GM12878 (cell line): ENCODE measurements around the gene ING5. TPM values are rescaled to one million over a fixed set of nuclear protein-coding genes. Genes with fewer than 3 reads are reported as not detected.

Source experiments
- ATAC-seq: fragments of 200-7000 bp; cut with Tn5 transposase; 3 replicates; pipeline ENCODE4 v1.9.1; 2020; ENCODE audit warnings: mild to moderate bottlenecking, moderate library complexity
- BruUV-seq: library from RNA; stranded (reverse); fragments of 400-500 nt; replicated peaks from 2 replicates; lab custom pipeline; 2021; lab: Mats Ljungman, UMichigan
- CTCF ChIA-PET: fragments of 300-600 bp; sonication (Branson Sonifier 250); formaldehyde crosslinking; extraction: SDS; loops from one replicate; lab custom pipeline; 2021; ENCODE audit warnings: inconsistent platforms; lab: Yijun Ruan, JAX
- POLR2A ChIA-PET: fragments of 350-600 bp; formaldehyde crosslinking; extraction: SDS; loops from one replicate; lab custom pipeline; 2021; ENCODE audit warnings: inconsistent platforms; lab: Charles Lee
- RAD21 ChIA-PET: fragments of 300-600 bp; sonication (Branson Sonifier 250); formaldehyde crosslinking; loops from one replicate; lab custom pipeline; 2023; ENCODE audit warnings: antibody characterized with exemption; ENCODE audit not compliant: unreplicated experiment; lab: Charles Lee
- SMC1A ChIA-PET: fragments of 300-600 bp; sonication (Branson Sonifier 250); formaldehyde crosslinking; loops from one replicate; lab custom pipeline; 2023; ENCODE audit not compliant: unreplicated experiment, uncharacterized antibody; lab: Charles Lee
- DNase-seq: peaks from one replicate; pipeline ENCODE4 v3.0.0-alpha.2; 2011; ENCODE audit warnings: low read depth, low spot score
- FAIRE-seq: peaks from 3 replicates; lab custom pipeline; 2011; peaks lifted over from hg19 to GRCh38; lab: Jason Lieb, UNC
- H2AFZ ChIP-seq: 2 replicates; pipeline ENCODE4 v1.6.0; 2011; ENCODE audit warnings: low read depth, low read length, control low read depth; ENCODE audit not compliant: control insufficient read depth
- H3K27ac ChIP-seq: 2 replicates; pipeline ENCODE4 v1.5.1; 2011; ENCODE audit warnings: control low read depth; ENCODE audit not compliant: control insufficient read depth, insufficient read depth
- H3K27me3 ChIP-seq, 2 experiments: replicated peaks in 1 of 2; 2 replicates each; pipeline versions ENCODE4 v1.6.0 to v1.6.1; 2011; ENCODE audit warnings: low read length in 1 of 2; ENCODE audit not compliant: control insufficient read depth in 2 of 2, insufficient read depth in 2 of 2
- H3K36me3 ChIP-seq, 2 experiments: 2 replicates each; pipeline ENCODE4 v1.5.1; 2011; ENCODE audit warnings: low read length in 1 of 2; ENCODE audit not compliant: control insufficient read depth in 2 of 2, insufficient read depth in 2 of 2
- H3K4me1 ChIP-seq: 2 replicates; pipeline ENCODE4 v1.6.1; 2011; ENCODE audit warnings: mild to moderate bottlenecking, low read length, moderate library complexity, mixed read lengths; ENCODE audit not compliant: control insufficient read depth, insufficient read depth
- H3K4me2 ChIP-seq: 2 replicates; pipeline ENCODE4 v1.6.0; 2011; ENCODE audit warnings: control low read depth; ENCODE audit not compliant: control insufficient read depth, insufficient read depth
- H3K4me3 ChIP-seq: fragments of 200-600 bp; sonication (generic); 2 replicates; pipeline ENCODE4 v1.5.1; 2016
- H3K79me2 ChIP-seq: 2 replicates; pipeline ENCODE4 v1.6.0; 2011; ENCODE audit warnings: low read length; ENCODE audit not compliant: control insufficient read depth, insufficient read depth
- H3K9ac ChIP-seq: 2 replicates; pipeline ENCODE4 v1.8.0; 2011; ENCODE audit warnings: low read length, control low read depth, mixed read lengths; ENCODE audit not compliant: control insufficient read depth, insufficient read depth
- H3K9me3 ChIP-seq: replicated peaks from 3 replicates; pipeline ENCODE4 v1.5.1; 2011; ENCODE audit warnings: mild to moderate bottlenecking, low read length; ENCODE audit not compliant: control insufficient read depth, insufficient read depth
- H4K20me1 ChIP-seq: 2 replicates; pipeline ENCODE4 v1.6.0; 2011; ENCODE audit not compliant: control insufficient read depth, insufficient read depth
- FOXK2 ChIP-seq: fragments of 450-650 bp; IDR thresholded peaks from 2 replicates; pipeline ENCODE4 v1.6.1; 2017; ENCODE audit warnings: mild to moderate bottlenecking, moderate library complexity
- GABPA ChIP-seq: IDR thresholded peaks from 2 replicates; pipeline ENCODE4 v1.6.1; 2014; ENCODE audit warnings: antibody characterized with exemption, low read depth, mild to moderate bottlenecking, inconsistent platforms
- KDM1A ChIP-seq: fragments of 200-600 bp; sonication (generic); IDR thresholded peaks from 2 replicates; pipeline ENCODE4 v1.6.1; 2016; ENCODE audit warnings: borderline replicate concordance
- MEF2B ChIP-seq: fragments of 450-650 bp; IDR thresholded peaks from 2 replicates; pipeline ENCODE4 v1.6.1; 2018; ENCODE audit warnings: mild to moderate bottlenecking, moderate library complexity; ENCODE audit not compliant: partially characterized antibody, poor library complexity, severe bottlenecking
- NFYB ChIP-seq: IDR thresholded peaks from 2 replicates; pipeline ENCODE4 v1.6.1; 2011; ENCODE audit warnings: low read depth, mild to moderate bottlenecking, low read length, improper control_type of control experiment, moderate library complexity; ENCODE audit not compliant: insufficient read depth
- WGBS: methylation state at CpG from one replicate; pipeline ENCODE4 v1.1.6; 2016; ENCODE audit warnings: low lambda C conversion rate; ENCODE audit not compliant: insufficient replicate concordance, insufficient coverage; ENCODE audit errors: missing lambda C conversion rate; 5-methylcytosine and 5-hydroxymethylcytosine counted together
- in situ Hi-C: fragments of 300-500 bp; cut with MboI; formaldehyde crosslinking; loops from 9 replicates; pipeline ENCODE4 v1.14.3; 2018; ENCODE audit warnings: mixed read lengths
- intact Hi-C: fragments of 100-400 bp; cut with micrococcal nuclease; formaldehyde crosslinking; loops from one replicate; pipeline ENCODE4 v1.14.2; 2022; ENCODE audit not compliant: unreplicated experiment
- polyA plus RNA-seq, 11 experiments: library from polyadenylated mRNA; depleted of rRNA in 4 of 11; unstranded in 6 of 11; stranded (reverse) in 5 of 11; fragments of >200 nt; fragmentation: Nextera tagmentation in 4 of 11; fragmentation: Illumina TruSeq in 1 of 11; extraction: Ambion mirVana in 4 of 11; extraction: Trizol in 1 of 11; gene quantifications; 1 replicate in 1 of 11; 2 replicates in 10 of 11; pipeline versions ENCODE4 v1.2.1 to v1.2.3, GENCODE V29; 2011 to 2016; ENCODE audit warnings: inconsistent platforms in 2 of 11, missing spikeins in 2 of 11, low read depth in 1 of 11
- total RNA-seq, 4 experiments: library from RNA; depleted of rRNA in 3 of 4; stranded (reverse); fragments of >200 nt in 3 of 4; fragmentation: Illumina TruSeq in 1 of 4; extraction: Trizol in 1 of 4; gene quantifications; 2 replicates each; pipeline versions ENCODE4 v1.2.1 to v1.2.3, GENCODE V29; 2013 to 2021
- TF ChIP-seq, protein P1 (sequence below): fragments of 450-650 bp; IDR thresholded peaks from 2 replicates; pipeline ENCODE4 v1.6.1; 2017; ENCODE audit warnings: mild to moderate bottlenecking

The ING5 gene
- total and polyA plus RNA-seq, 10 of the 15 experiments (the other 5 are each of a cell fraction or from before 2014, with no cell fraction given) = 10.0 to 46.1 (median 27.2) TPM

- POLR2A ChIA-PET = interaction anchor here (0.9 kb wide), 1 partner anchor 9 kb away, joined by 3 read pairs; no protein-coding TSS in a partner anchor
- TF ChIP-seq, protein P1, sequence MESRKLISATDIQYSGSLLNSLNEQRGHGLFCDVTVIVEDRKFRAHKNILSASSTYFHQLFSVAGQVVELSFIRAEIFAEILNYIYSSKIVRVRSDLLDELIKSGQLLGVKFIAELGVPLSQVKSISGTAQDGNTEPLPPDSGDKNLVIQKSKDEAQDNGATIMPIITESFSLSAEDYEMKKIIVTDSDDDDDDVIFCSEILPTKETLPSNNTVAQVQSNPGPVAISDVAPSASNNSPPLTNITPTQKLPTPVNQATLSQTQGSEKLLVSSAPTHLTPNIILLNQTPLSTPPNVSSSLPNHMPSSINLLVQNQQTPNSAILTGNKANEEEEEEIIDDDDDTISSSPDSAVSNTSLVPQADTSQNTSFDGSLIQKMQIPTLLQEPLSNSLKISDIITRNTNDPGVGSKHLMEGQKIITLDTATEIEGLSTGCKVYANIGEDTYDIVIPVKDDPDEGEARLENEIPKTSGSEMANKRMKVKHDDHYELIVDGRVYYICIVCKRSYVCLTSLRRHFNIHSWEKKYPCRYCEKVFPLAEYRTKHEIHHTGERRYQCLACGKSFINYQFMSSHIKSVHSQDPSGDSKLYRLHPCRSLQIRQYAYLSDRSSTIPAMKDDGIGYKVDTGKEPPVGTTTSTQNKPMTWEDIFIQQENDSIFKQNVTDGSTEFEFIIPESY = no peak
- TF ChIP-seq FOXK2 = no peak
- no peak for TF ChIP-seq KDM1A
- TF ChIP-seq NFYB = no peak
- TF ChIP-seq GABPA = no peak
- TF ChIP-seq MEF2B = no peak
- RAD21 ChIA-PET = no interaction called here
- H3K36me3 ChIP-seq = peaks cover 13 to 15% of the 10 kb centered on the region in 2 experiments; a peak in 3 of 4 replicates
- no peak overlapping the region for H3K4me3 ChIP-seq
- H3K79me2 ChIP-seq = no peaks in the 10 kb centered on the region
- H2AFZ ChIP-seq = no peak overlapping the region
- ATAC-seq (no peak), DNase-seq (no peak), FAIRE-seq (no peak)
- H3K4me2 ChIP-seq = no peak overlapping the region
- no peak overlapping the region for H3K27ac ChIP-seq
- no peaks in the 10 kb centered on the region for H3K27me3 ChIP-seq
- H4K20me1 ChIP-seq = no peaks in the 10 kb centered on the region
- H3K4me1 ChIP-seq = no peaks in the 10 kb centered on the region
- CTCF ChIA-PET = no interaction called here
- H3K9ac ChIP-seq = no peak overlapping the region
- in situ Hi-C loops (no loop called here), intact Hi-C loops (no loop called here)
- WGBS = 93% methylated on average over 22 of the region's 22 CpGs
- SMC1A ChIA-PET = interaction anchor here (1.2 to 1.4 kb wide), 2 partner anchors 13 to 199 kb away, joined by 3 read pairs; no protein-coding TSS in a partner anchor
- BruUV-seq = no TSS peak
- no peaks in the 10 kb centered on the region for H3K9me3 ChIP-seq
Measured at GRCh38 chr2:241678784-241679540, 22.9 kb upstream of the ING5 start.
